Measurements from ENCODE around the gene HOXB2. TPM values are rescaled to one million over a fixed set of nuclear protein-coding genes. Genes with fewer than 3 reads are reported as not detected.

HOXB2 gene
- total and polyA plus RNA-seq, 2 experiments from 2014 or later = not detected

DNA sequence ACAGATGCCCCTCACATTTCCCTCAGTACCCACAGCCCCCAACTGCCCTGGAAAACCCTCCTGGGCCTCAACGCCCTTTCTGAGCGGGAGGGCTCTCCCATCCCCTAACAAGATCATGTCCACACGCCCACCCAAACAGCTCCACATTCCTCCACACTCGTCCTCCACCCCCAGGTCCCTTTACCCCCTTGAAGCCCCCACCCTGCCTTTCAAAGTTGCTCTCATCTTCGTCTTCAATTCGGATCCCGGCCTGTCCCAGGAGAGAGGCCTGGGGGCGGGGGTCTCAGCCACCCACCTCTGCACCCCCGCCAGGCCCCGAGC, 18.9 kb upstream of the HOXB2 start:
- DNase-seq (ENCODE audit: low spot score) (no peak), ATAC-seq (no peak)
- no peak for TF ChIP-seq POLR2AphosphoS5 (IDR thresholded peaks at IDR 0.05; ENCODE audit: low read depth)
- TF ChIP-seq, protein P1, sequence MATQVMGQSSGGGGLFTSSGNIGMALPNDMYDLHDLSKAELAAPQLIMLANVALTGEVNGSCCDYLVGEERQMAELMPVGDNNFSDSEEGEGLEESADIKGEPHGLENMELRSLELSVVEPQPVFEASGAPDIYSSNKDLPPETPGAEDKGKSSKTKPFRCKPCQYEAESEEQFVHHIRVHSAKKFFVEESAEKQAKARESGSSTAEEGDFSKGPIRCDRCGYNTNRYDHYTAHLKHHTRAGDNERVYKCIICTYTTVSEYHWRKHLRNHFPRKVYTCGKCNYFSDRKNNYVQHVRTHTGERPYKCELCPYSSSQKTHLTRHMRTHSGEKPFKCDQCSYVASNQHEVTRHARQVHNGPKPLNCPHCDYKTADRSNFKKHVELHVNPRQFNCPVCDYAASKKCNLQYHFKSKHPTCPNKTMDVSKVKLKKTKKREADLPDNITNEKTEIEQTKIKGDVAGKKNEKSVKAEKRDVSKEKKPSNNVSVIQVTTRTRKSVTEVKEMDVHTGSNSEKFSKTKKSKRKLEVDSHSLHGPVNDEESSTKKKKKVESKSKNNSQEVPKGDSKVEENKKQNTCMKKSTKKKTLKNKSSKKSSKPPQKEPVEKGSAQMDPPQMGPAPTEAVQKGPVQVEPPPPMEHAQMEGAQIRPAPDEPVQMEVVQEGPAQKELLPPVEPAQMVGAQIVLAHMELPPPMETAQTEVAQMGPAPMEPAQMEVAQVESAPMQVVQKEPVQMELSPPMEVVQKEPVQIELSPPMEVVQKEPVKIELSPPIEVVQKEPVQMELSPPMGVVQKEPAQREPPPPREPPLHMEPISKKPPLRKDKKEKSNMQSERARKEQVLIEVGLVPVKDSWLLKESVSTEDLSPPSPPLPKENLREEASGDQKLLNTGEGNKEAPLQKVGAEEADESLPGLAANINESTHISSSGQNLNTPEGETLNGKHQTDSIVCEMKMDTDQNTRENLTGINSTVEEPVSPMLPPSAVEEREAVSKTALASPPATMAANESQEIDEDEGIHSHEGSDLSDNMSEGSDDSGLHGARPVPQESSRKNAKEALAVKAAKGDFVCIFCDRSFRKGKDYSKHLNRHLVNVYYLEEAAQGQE (IDR thresholded peaks at IDR 0.05; ENCODE audit: unreplicated experiment) = no peak
- no peak for TF ChIP-seq EZH2phosphoT487 (IDR thresholded peaks at IDR 0.05; ENCODE audit: unreplicated experiment)
- TF ChIP-seq JUNB (IDR thresholded peaks at IDR 0.05; ENCODE audit: unreplicated experiment) = no peak
- no peak for TF ChIP-seq ETS1 (IDR thresholded peaks at IDR 0.05)
- no peak for TF ChIP-seq ZNF462 (CRISPR knock-in tag; IDR thresholded peaks at IDR 0.05)
- peak; percentile 75 for TF ChIP-seq EZH2 (IDR thresholded peaks at IDR 0.05; ENCODE audit: low read depth, unreplicated experiment)
- no peak overlapping the region for H2AFZ ChIP-seq
- Mint-ChIP-seq H3K4me3 (peak overlapping the region; percentile 60), H3K4me1 (peaks cover 22% of the 10 kb centered on the region), H3K9me3 (no peaks in the 10 kb centered on the region; the same call in 2 of the 3 replicates), H3K27ac (no peak overlapping the region), H3K27me3 (ENCODE audit: insufficient read depth, low read depth, poor library complexity) (peaks cover 52% of the 10 kb centered on the region), H3K36me3 (ENCODE audit: low read depth) (no peaks in the 10 kb centered on the region)
- H3K27ac ChIP-seq (ENCODE audit: low read depth) = no peak overlapping the region
- no peak overlapping the region; the same call in 1 of the 2 replicates for H3K4me2 ChIP-seq
- peaks cover 100% of the 10 kb centered on the region for H3K27me3 ChIP-seq (ENCODE audit: insufficient read depth)
- H4K20me1 ChIP-seq (replicated peaks; ENCODE audit: insufficient read depth) = peaks cover 62% of the 10 kb centered on the region
- H3K79me2 ChIP-seq (replicated peaks; ENCODE audit: insufficient read depth) = no peaks in the 10 kb centered on the region
- H3K36me3 ChIP-seq (ENCODE audit: insufficient read depth) = no peaks in the 10 kb centered on the region
- no peaks in the 10 kb centered on the region for H3K9me2 ChIP-seq (ENCODE audit: insufficient read depth)
- peaks cover 58% of the 10 kb centered on the region for H3F3A ChIP-seq (replicated peaks; ENCODE audit: low read depth)
- peaks cover 68% of the 10 kb centered on the region for H3K4me1 ChIP-seq (ENCODE audit: insufficient read depth)
- no peak overlapping the region for H3K4me3 ChIP-seq

Data from GM23338 (cell line).